Immature natural killer cell (primary cell): Measurements from ENCODE around the gene RSPH3. TPM values are rescaled to one million over a fixed set of nuclear protein-coding genes. Genes with fewer than 3 reads are reported as not detected.
"Not testable (repeated sequence)": the region's sequence is repeated elsewhere in the genome, so short reads cannot be mapped to it uniquely, and the experiment has no call there.

ENCODE experiments used
- DNase-seq, 3 donors: peaks; one replicate each; pipeline ENCODE4 v3.0.0; 2022; ENCODE audit warnings: mixed read lengths in 1 of 3
- H3K27ac Mint-ChIP-seq, 6 donors: one replicate each; pipeline ENCODE4 v1.8.0; 2020; ENCODE audit warnings: mixed read lengths in 6 of 6, mild to moderate bottlenecking in 5 of 6, inconsistent platforms in 4 of 6, moderate library complexity in 3 of 6
- H3K27me3 Mint-ChIP-seq, 3 donors: one replicate each; pipeline ENCODE4 v1.8.0; 2020 to 2021; ENCODE audit warnings: low read depth in 3 of 3, mild to moderate bottlenecking in 3 of 3, mixed read lengths in 3 of 3, moderate library complexity in 3 of 3, inconsistent platforms in 1 of 3
- H3K36me3 Mint-ChIP-seq, 3 donors: one replicate each; pipeline ENCODE4 v1.8.0; 2020; ENCODE audit warnings: mixed read lengths in 3 of 3, inconsistent platforms in 2 of 3, mild to moderate bottlenecking in 2 of 3
- H3K4me1 Mint-ChIP-seq, 2 donors: one replicate each; pipeline ENCODE4 v1.8.0; 2020; ENCODE audit warnings: inconsistent platforms in 2 of 2, mild to moderate bottlenecking in 2 of 2, mixed read lengths in 2 of 2, moderate library complexity in 1 of 2
- H3K4me3 Mint-ChIP-seq, 5 donors: one replicate each; pipeline ENCODE4 v1.8.0; 2020; ENCODE audit warnings: mild to moderate bottlenecking in 5 of 5, mixed read lengths in 5 of 5, inconsistent platforms in 3 of 5, moderate library complexity in 3 of 5
- H3K9me3 Mint-ChIP-seq, 6 donors: one replicate each; pipeline ENCODE4 v1.8.0; 2020; ENCODE audit warnings: mild to moderate bottlenecking in 6 of 6, mixed read lengths in 6 of 6, inconsistent platforms in 4 of 6, moderate library complexity in 3 of 6
- polyA plus RNA-seq, 3 donors: library from polyadenylated mRNA; unstranded; fragments of 300-500 nt; fragmentation: Illumina TruSeq; gene quantifications; one replicate each; pipeline ENCODE4 v1.2.3, GENCODE V29; 2021

RSPH3 gene
- polyA plus RNA-seq, 3 donors from 2014 or later, result 2.0 to 3.1 TPM; not detected in 1

DNA sequence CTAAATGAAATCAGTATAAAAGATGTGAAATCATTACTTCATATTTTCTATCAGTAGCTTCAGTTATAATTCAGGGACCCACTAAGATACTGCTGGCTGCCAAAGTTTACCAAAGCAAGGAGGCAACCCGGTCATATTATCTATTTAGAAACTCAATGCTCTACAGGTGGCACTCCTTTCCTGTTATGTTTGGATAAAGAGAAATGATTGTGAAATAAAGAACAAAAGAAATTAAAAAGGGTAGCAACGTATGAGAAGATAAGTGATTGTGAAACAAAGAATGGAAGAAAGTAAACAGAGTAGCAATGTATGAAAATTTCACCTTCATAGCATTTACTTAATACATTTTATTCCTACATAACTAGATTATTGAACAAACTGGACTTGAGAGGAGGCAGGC, 45.2 kb downstream of the RSPH3 start:
- Mint-ChIP-seq H3K4me3 (peak overlapping the region in 1 of 5 donors; percentile 23), H3K36me3 (peaks cover 0 to 5% (median 5%) of the 10 kb centered on the region in 3 donors), H3K9me3 (no peaks in the 10 kb centered on the region), H3K4me1 (peaks cover 0 to 19% of the 10 kb centered on the region in 2 donors), H3K27me3 (peaks cover 4 to 5% (median 5%) of the 10 kb centered on the region in 3 donors), H3K27ac (peak overlapping the region in 1 of 6 donors; percentile 18)
- DNase-seq, result no peak

DNA sequence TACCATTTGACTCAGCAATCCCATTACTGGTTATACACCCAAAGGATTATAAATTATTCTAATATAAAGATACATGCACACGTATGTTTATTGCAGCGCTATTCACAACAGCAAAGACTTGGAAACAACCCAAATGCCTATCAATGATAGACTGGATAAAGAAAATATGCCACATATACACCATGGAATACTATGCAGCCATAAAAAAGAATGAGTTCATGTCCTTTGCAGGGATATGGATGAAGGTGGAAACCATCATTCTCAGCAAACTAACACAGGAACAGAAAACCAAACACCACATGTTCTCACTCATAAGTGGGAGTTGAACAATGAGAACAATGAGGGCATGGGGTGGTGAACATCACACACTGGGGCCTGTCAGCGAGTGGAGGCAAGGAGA, 48.0 kb downstream of the RSPH3 start:
- H3K4me1 Mint-ChIP-seq, result peaks cover 0 to 19% of the 10 kb centered on the region in 2 donors
- not testable (repeated sequence) for H3K27ac Mint-ChIP-seq, H3K9me3 Mint-ChIP-seq, H3K27me3 Mint-ChIP-seq, H3K4me3 Mint-ChIP-seq, H3K36me3 Mint-ChIP-seq, DNase-seq

DNA sequence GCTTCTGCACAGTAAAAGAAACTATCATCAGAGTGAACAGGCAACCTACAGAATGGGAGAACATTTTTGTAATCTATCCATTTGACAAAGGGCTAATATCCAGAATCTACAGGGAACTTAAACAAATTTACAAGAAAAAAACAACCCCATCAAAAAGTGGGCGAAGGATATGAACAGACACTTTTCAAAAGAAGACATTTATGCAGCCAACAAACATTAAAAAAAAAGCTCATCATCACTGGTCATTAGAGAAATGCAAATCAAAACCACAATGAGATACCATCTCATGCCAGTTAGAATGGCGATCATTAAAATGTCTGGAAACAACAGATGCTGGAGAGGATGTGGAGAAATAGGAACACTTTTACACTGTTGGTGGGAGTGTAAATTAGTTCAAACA, 48.4 kb downstream of the RSPH3 start:
- DNase-seq, H3K27ac Mint-ChIP-seq, H3K36me3 Mint-ChIP-seq, H3K9me3 Mint-ChIP-seq, H3K4me3 Mint-ChIP-seq, H3K27me3 Mint-ChIP-seq: not testable (repeated sequence)
- peaks cover 0 to 19% of the 10 kb centered on the region in 2 donors for H3K4me1 Mint-ChIP-seq

DNA sequence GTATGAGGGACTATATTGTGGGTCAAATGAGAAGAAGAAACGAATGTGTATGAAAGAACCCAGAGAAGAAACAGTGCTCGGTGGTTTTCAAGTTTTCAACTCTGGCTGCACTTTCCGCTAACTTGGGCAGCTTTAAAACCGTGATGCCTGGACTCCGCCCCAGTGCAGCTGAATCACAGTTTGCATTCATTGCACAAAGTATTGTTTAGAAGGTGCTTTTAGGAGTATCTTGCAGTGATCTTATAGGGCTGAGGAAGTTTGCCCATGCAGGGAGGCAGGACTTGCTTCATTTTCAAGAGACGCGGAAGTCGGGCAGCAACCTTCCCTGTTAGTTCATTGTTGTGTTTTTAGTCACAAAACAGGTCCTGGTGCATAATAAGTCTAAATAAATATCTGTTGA, 52.7 kb downstream of the RSPH3 start:
- DNase-seq, result no peak
- H3K27ac Mint-ChIP-seq, result no peak overlapping the region
- no peaks in the 10 kb centered on the region for H3K4me1 Mint-ChIP-seq
- no peaks in the 10 kb centered on the region for H3K9me3 Mint-ChIP-seq
- peaks cover 4 to 6% (median 5%) of the 10 kb centered on the region in 3 donors for H3K27me3 Mint-ChIP-seq
- no peak overlapping the region for H3K4me3 Mint-ChIP-seq
- peaks cover 0 to 9% (median 9%) of the 10 kb centered on the region in 3 donors for H3K36me3 Mint-ChIP-seq

DNA sequence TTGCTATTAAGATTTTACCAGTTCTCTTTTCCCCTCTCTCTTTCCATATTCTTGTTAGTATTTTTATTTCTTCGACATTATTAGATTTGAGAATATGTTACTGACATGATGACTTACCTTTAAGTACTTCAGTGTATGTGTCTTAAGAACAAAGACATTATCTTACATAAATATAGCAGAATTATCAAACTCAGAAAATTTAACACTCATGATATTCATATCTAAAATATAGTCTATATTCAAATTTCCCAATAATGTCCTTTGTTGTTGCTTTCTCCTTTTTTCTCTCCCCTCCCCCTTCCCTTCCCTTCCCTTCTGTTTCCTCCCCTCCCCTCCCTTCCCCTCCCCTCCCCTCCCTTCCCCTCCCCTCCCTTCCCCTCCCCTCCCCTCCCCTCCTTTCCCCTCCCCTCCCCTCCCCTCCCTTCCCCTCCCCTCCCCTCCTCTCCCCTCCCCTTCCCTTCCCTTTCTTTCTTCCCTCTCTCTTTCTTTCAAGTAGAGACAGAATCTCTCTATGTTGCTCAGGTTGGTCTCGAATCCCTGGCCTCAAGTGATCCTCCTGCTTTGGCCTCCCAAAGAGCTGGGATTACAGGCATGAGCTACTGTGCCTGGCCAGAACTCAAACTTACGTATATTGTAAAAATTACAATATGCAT, 56.5 kb downstream of the RSPH3 start:
- Mint-ChIP-seq H3K36me3 (peaks cover 0 to 4% (median 0%) of the 10 kb centered on the region in 3 donors), H3K4me3 (no peak overlapping the region), H3K9me3 (no peaks in the 10 kb centered on the region), H3K4me1 (peaks cover 10 to 12% of the 10 kb centered on the region in 2 donors), H3K27ac (no peak overlapping the region), H3K27me3 (peaks cover 8 to 14% (median 9%) of the 10 kb centered on the region in 3 donors)
- DNase-seq, result no peak

DNA sequence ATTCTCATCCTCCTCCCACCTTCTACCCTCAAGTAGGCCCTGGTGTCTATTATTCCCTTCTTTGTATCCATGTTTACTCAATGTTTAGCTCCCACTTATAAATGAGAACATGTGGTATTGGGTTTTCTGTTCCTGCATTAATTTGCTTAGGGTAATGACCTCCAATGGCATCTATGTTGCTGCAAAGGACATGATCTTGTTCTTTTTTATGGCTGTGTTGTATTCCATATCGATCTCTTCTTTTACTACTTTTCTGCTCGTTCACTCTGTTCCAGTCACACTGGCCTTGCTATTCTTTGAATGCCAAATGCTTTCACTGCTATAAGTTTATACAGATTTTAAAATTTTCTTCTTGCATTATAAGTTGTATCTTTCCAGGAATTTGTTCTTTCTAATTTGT, 57.7 kb downstream of the RSPH3 start:
- no peak overlapping the region for H3K27ac Mint-ChIP-seq
- no peak for DNase-seq
- H3K9me3 Mint-ChIP-seq, result no peaks in the 10 kb centered on the region
- no peak overlapping the region for H3K4me3 Mint-ChIP-seq
- H3K36me3 Mint-ChIP-seq, result peaks cover 0 to 3% (median 0%) of the 10 kb centered on the region in 3 donors
- H3K27me3 Mint-ChIP-seq, result peaks cover 8 to 14% (median 11%) of the 10 kb centered on the region in 3 donors
- peaks cover 10 to 12% of the 10 kb centered on the region in 2 donors for H3K4me1 Mint-ChIP-seq

DNA sequence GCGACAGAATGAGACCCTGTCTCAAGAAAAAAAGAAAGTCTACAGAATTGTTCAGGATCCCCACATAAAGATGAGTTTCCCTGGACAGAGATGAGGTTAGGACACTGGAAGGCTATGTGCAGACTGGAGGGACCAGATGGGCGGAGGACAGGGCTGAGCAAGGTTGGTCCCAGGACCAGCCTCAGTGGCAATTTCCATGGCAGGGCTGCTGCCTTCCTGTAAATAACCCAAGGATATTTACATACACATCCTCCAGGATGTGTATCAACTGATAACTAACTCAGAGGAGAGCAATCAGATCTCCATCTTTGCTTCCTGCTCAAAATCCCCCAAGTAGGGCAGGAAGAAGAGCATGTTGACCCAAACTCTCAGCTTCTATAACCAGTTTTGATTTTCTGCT, 58.8 kb downstream of the RSPH3 start:
- Mint-ChIP-seq H3K4me3 (no peak overlapping the region), H3K27me3 (peaks cover 8 to 14% (median 12%) of the 10 kb centered on the region in 3 donors), H3K27ac (no peak overlapping the region), H3K4me1 (peaks cover 10 to 12% of the 10 kb centered on the region in 2 donors), H3K36me3 (no peaks in the 10 kb centered on the region), H3K9me3 (no peaks in the 10 kb centered on the region)
- no peak for DNase-seq

DNA sequence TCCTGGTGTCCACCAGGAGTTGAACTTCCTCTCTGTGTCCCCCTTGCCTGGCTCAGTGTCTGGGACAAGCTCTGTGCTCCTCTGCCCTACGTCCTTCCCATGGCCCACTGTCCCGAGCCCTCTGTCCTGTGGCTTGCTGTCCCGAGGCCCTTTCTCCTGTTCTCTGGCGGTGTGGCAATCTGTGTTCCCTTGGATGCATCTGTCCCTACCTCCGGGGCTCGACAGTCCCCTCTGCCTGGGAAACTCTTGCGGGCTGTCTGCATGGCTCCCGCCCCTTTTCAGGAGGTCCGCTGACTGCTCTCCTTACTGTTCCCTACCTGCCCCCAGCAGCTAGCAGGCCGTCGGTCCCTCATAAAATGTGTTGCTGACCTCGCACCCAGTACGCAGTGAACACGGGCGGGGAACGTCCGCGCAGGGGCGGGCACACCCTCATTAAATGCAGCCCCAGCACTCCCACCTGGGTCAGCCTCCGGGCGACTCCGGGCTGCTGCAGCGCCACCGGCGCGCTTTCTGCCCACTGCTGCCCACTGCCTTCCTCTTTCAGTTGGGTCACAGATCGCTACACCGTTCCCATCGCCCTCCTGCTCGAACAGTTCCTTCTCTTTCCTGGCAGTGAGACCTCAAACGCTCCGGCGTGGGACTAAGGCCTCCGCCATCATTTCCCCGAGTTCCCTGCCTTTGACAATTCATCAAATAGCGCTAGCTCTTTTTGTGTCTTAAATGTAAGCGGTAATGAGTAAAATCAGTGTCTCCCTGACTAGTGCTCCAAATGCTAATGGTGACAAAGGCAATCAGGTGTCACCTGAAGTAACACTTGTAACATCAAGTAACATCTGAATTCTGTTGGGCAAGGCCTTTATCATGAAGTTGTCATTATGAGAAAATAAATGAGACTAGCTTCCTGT, 60.5 kb downstream of the RSPH3 start:
- Mint-ChIP-seq H3K36me3 (no peaks in the 10 kb centered on the region), H3K4me3 (peak overlapping the region; percentile 69 to 82 (median 77)), H3K4me1 (peaks cover 10 to 12% of the 10 kb centered on the region in 2 donors), H3K9me3 (no peaks in the 10 kb centered on the region), H3K27me3 (peaks cover 8 to 14% (median 12%) of the 10 kb centered on the region in 3 donors), H3K27ac (peak overlapping the region in 2 of 6 donors; percentile 23 to 59)
- peak in 2 of 3 donors; percentile 6 to 13 for DNase-seq

DNA sequence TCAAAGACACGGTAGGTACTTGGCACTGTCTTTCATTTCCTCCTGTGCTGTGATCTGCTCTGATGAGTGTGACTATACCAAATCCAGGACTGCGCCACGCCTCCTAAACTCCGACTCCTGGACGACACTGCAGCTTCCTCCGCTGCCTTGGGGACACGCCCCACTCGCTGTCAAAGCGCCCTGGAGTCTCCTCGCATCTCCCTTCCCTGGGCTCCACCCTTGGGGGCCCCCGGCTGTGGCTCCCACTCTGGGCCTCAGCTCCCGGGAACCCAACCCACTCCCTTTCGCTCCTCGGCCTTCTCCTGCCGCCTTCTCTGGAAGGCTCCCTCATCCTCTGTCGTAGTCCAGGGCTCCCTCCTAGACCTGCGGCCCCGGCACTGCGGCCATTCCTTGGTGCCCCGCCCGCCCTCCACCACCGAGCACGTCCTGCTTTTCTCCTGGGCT, 61.2 kb downstream of the RSPH3 start:
- Mint-ChIP-seq H3K27ac (no peak overlapping the region), H3K36me3 (no peaks in the 10 kb centered on the region), H3K9me3 (no peaks in the 10 kb centered on the region), H3K4me1 (peaks cover 10 to 12% of the 10 kb centered on the region in 2 donors), H3K4me3 (peak overlapping the region in 3 of 5 donors; percentile 77 to 82 (median 80)), H3K27me3 (peaks cover 8 to 14% (median 12%) of the 10 kb centered on the region in 3 donors)
- DNase-seq, result no peak

DNA sequence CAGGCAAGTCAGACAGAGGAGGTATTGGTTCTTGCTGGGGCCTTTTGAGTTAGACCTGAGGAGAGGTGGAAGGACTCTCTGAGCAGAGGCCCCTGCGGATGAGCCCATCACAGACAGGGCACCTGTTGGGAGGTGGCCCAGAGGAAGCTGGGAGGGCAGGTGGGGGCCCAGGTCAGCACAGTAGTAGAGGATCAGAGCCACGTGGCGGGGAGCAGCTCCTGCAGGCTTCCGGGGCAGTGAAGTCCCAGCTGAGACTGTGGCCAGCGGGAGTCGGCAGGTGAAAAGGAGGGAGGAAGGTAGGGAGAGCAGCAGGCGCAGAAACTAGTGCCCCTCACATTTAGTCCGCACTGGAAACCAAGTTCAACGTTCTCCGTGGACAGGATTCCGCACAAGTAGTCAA, 61.8 kb downstream of the RSPH3 start:
- no peak for DNase-seq
- no peaks in the 10 kb centered on the region for H3K9me3 Mint-ChIP-seq
- no peak overlapping the region for H3K27ac Mint-ChIP-seq
- H3K36me3 Mint-ChIP-seq, result no peaks in the 10 kb centered on the region
- peaks cover 8 to 14% (median 12%) of the 10 kb centered on the region in 3 donors for H3K27me3 Mint-ChIP-seq
- H3K4me3 Mint-ChIP-seq, result peak overlapping the region in 2 of 5 donors; percentile 17 to 55
- H3K4me1 Mint-ChIP-seq, result peaks cover 10 to 12% of the 10 kb centered on the region in 2 donors

DNA sequence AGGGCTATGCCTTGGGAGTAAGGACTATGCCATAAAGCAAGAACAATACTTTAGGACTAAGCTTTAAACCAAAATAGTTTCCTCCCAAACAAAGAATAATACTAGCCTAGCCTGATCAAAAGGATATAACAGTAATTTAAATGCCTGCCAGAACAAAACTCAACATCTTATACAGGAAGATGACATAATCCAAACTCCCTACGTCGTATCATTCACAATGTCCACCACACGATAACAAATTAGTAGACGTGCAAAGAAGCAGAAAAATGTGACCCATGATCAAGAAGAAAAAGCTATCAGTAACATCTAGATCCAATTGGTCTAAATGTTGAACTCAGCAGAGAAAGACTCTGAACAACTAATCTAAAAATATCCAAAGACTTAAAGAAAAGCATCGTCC, 65.8 kb downstream of the RSPH3 start:
- no peak for DNase-seq
- no peak overlapping the region for H3K27ac Mint-ChIP-seq
- peaks cover under 1 to 6% (median under 1%) of the 10 kb centered on the region in 3 donors for H3K27me3 Mint-ChIP-seq
- H3K4me3 Mint-ChIP-seq, result no peak overlapping the region
- peaks cover 0 to 3% (median 0%) of the 10 kb centered on the region in 3 donors for H3K36me3 Mint-ChIP-seq
- peaks cover 1 to 2% of the 10 kb centered on the region in 2 donors for H3K4me1 Mint-ChIP-seq
- H3K9me3 Mint-ChIP-seq, result no peaks in the 10 kb centered on the region

DNA sequence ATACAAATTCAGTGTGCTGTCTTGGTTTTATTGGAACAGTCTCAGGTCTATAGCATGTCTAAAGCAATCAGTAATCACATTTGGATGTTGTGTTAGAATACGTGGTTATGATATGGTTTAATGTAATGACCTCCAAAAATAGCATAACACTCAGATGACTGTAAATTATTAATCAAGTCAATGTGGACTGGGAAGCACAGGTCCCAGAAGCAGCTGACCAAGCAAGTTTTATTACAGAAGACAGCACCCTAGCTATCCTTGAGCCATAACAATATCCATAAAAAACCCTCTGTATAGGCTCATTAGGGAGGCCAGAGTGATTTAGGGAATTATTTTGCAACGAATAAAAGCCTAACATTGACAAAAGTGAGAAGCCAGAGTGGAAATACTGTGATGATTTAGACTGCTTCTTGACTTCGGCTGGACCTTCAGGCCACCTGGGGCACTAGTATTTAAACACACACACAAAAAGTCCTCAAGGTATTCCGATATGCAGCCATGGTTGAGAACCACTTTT, 66.9 kb downstream of the RSPH3 start:
- DNase-seq, result no peak
- Mint-ChIP-seq H3K27me3 (peaks cover 0 to 6% (median 0%) of the 10 kb centered on the region in 3 donors), H3K4me3 (no peak overlapping the region), H3K4me1 (no peaks in the 10 kb centered on the region), H3K36me3 (peaks cover 0 to 3% (median 0%) of the 10 kb centered on the region in 3 donors), H3K9me3 (no peaks in the 10 kb centered on the region), H3K27ac (no peak overlapping the region)

DNA sequence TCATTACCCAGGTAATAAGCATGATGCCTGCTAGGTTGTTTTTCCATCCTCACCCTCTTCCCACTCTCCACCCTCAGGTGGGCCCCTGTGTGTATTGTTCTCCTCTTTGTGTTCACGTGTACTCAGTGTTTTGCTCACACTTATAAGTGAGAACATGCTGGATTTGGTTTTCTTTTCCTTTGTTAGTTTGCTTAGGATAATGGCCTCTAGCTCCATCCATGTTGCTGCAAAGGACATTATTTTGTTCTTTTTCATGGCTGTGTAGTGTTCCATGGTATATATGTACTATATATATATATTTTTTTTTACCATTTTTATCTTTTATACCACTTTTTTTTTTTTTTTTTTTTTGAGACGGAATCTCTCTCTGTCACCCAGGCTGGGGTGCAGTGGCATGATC, 71.9 kb downstream of the RSPH3 start:
- Mint-ChIP-seq H3K4me3 (no peak overlapping the region), H3K27me3 (peaks cover 2 to 5% (median 2%) of the 10 kb centered on the region in 3 donors), H3K27ac (peak overlapping the region in 1 of 6 donors; percentile 45), H3K4me1 (no peaks in the 10 kb centered on the region), H3K36me3 (peaks cover 0 to 3% (median 0%) of the 10 kb centered on the region in 3 donors), H3K9me3 (no peaks in the 10 kb centered on the region)
- DNase-seq, result no peak

DNA sequence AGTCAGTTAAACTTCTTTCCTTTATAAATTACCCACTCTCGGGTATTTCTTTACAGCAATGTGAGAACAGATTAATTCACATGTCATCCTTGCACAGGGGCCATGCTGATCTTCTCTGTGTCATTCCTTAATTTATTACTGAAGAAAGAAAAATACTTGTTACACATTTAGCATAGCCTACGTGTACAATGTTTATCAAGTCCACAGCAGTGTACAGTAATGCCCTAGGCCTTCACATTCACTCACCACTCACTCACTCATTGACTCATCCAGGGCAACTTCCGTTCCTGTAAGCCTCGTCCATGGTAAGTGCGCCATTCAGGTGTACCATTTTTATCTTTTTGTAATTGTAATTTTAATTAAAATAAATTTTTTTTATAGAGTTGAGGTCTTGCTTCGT, 73.6 kb downstream of the RSPH3 start:
- Mint-ChIP-seq H3K27me3 (peaks cover 2 to 3% (median 2%) of the 10 kb centered on the region in 3 donors), H3K36me3 (peaks cover 0 to 3% (median 0%) of the 10 kb centered on the region in 3 donors), H3K9me3 (no peaks in the 10 kb centered on the region), H3K4me3 (no peak overlapping the region), H3K27ac (no peak overlapping the region), H3K4me1 (no peaks in the 10 kb centered on the region)
- no peak for DNase-seq
